ENCODE results near the gene RASAL2.

The RASAL2 gene

GRCh38 chr1:178137238-178137637 is 43.3 kb downstream of the RASAL2 start:
- no peak for DNase-seq (ENCODE audit: extremely low spot score)
- ChIA-PET POLR2A (no interaction called here), CTCF (interaction anchor here (0.5 kb wide), 1 partner anchor 99 kb away, joined by 4 read pairs; no protein-coding TSS in a partner anchor)
- no peak for TF ChIP-seq ZNF384 (IDR thresholded peaks at IDR 0.05)
- no peak for TF ChIP-seq L3MBTL2 (conservative IDR thresholded peaks at IDR 0.05)
- TF ChIP-seq FOXA1 (IDR thresholded peaks at IDR 0.05) = no peak
- TF ChIP-seq TARDBP (IDR thresholded peaks at IDR 0.05) = no peak
- no peak for TF ChIP-seq PKNOX1 (IDR thresholded peaks at IDR 0.05)
- TF ChIP-seq BHLHE40 (IDR thresholded peaks at IDR 0.05; ENCODE audit: borderline replicate concordance) = no peak
- TF ChIP-seq NFRKB (IDR thresholded peaks at IDR 0.05) = no peak
- TF ChIP-seq FOXK2 (IDR thresholded peaks at IDR 0.05) = no peak
- no peak for TF ChIP-seq CTBP1 (IDR thresholded peaks at IDR 0.05; ENCODE audit: borderline replicate concordance)
- no peak for TF ChIP-seq LEF1 (IDR thresholded peaks at IDR 0.05; ENCODE audit: borderline replicate concordance)
- no peak for TF ChIP-seq ELF4 (IDR thresholded peaks at IDR 0.05)
- no peak for TF ChIP-seq ARNT (IDR thresholded peaks at IDR 0.05)
- TF ChIP-seq HDGF (IDR thresholded peaks at IDR 0.05; ENCODE audit: borderline replicate concordance) = no peak
- TF ChIP-seq SP1 (IDR thresholded peaks at IDR 0.05) = no peak

- ChIA-PET POLR2A (no interaction called here), CTCF (no interaction called here)
- TF ChIP-seq ZNF384 (IDR thresholded peaks at IDR 0.05) = no peak
- TF ChIP-seq L3MBTL2 (conservative IDR thresholded peaks at IDR 0.05) = no peak
- TF ChIP-seq CTBP1 (IDR thresholded peaks at IDR 0.05; ENCODE audit: borderline replicate concordance) = no peak
- no peak for TF ChIP-seq FOXK2 (IDR thresholded peaks at IDR 0.05)
- TF ChIP-seq SP1 (IDR thresholded peaks at IDR 0.05) = no peak
- TF ChIP-seq BHLHE40 (IDR thresholded peaks at IDR 0.05; ENCODE audit: borderline replicate concordance) = no peak
- TF ChIP-seq FOXA1 (IDR thresholded peaks at IDR 0.05) = no peak
- TF ChIP-seq ELF4 (IDR thresholded peaks at IDR 0.05) = no peak
- no peak for TF ChIP-seq FOXM1 (IDR thresholded peaks at IDR 0.05; ENCODE audit: borderline replicate concordance)
- no peak for TF ChIP-seq HDGF (IDR thresholded peaks at IDR 0.05; ENCODE audit: borderline replicate concordance)
- no peak for TF ChIP-seq TARDBP (IDR thresholded peaks at IDR 0.05)
- no peak for TF ChIP-seq NFRKB (IDR thresholded peaks at IDR 0.05)
- TF ChIP-seq LEF1 (IDR thresholded peaks at IDR 0.05; ENCODE audit: borderline replicate concordance) = no peak
- TF ChIP-seq PKNOX1 (IDR thresholded peaks at IDR 0.05) = no peak
- DNase-seq (ENCODE audit: extremely low spot score) = no peak
These were observed 48.9 kb downstream of the RASAL2 start for GRCh38 chr1:178142806-178143205.

GRCh38 chr1:178143730-178144690 is 50.1 kb downstream of the RASAL2 start:
- no peak for TF ChIP-seq SP1 (IDR thresholded peaks at IDR 0.05)
- no peak for TF ChIP-seq NFRKB (IDR thresholded peaks at IDR 0.05)
- TF ChIP-seq CTBP1 (IDR thresholded peaks at IDR 0.05; ENCODE audit: borderline replicate concordance) = no peak
- no peak for TF ChIP-seq FOXA1 (IDR thresholded peaks at IDR 0.05)
- DNase-seq (ENCODE audit: extremely low spot score) = no peak
- ChIA-PET CTCF (no interaction called here), POLR2A (no interaction called here)

GRCh38 chr1:178145605-178146004 is 51.7 kb downstream of the RASAL2 start:
- CTCF ChIA-PET = no interaction called here
- no peak for DNase-seq (ENCODE audit: extremely low spot score)
- POLR2A ChIA-PET = no interaction called here

GRCh38 chr1:178146436-178146835 is 52.5 kb downstream of the RASAL2 start:
- CTCF ChIA-PET = no interaction called here
- DNase-seq (ENCODE audit: extremely low spot score) = no peak

More at GRCh38 chr1:178145605-178146004, 51.7 kb downstream of the RASAL2 start:
- TF ChIP-seq ELF4 (IDR thresholded peaks at IDR 0.05) = no peak
- TF ChIP-seq LEF1 (IDR thresholded peaks at IDR 0.05; ENCODE audit: borderline replicate concordance) = no peak

More at GRCh38 chr1:178146436-178146835, 52.5 kb downstream of the RASAL2 start:
- POLR2A ChIA-PET = no interaction called here
- TF ChIP-seq FOXK2 (IDR thresholded peaks at IDR 0.05) = no peak
- no peak for TF ChIP-seq BHLHE40 (IDR thresholded peaks at IDR 0.05; ENCODE audit: borderline replicate concordance)
- no peak for TF ChIP-seq LEF1 (IDR thresholded peaks at IDR 0.05; ENCODE audit: borderline replicate concordance)
- no peak for TF ChIP-seq ARNT (IDR thresholded peaks at IDR 0.05)
- TF ChIP-seq TARDBP (IDR thresholded peaks at IDR 0.05) = no peak
- no peak for TF ChIP-seq L3MBTL2 (conservative IDR thresholded peaks at IDR 0.05)
- TF ChIP-seq ELF4 (IDR thresholded peaks at IDR 0.05) = no peak
- TF ChIP-seq ZNF384 (IDR thresholded peaks at IDR 0.05) = no peak
- TF ChIP-seq HDGF (IDR thresholded peaks at IDR 0.05; ENCODE audit: borderline replicate concordance) = no peak
- TF ChIP-seq SUZ12 (IDR thresholded peaks at IDR 0.05) = no peak
- TF ChIP-seq PKNOX1 (IDR thresholded peaks at IDR 0.05) = no peak
- TF ChIP-seq NFRKB (IDR thresholded peaks at IDR 0.05) = no peak
- TF ChIP-seq SP1 (IDR thresholded peaks at IDR 0.05) = no peak
- no peak for TF ChIP-seq FOXM1 (IDR thresholded peaks at IDR 0.05; ENCODE audit: borderline replicate concordance)
- no peak for TF ChIP-seq FOXA1 (IDR thresholded peaks at IDR 0.05)

Data from HEK293T (cell line).